K562 (cell line): ENCODE results near the gene COL4A2. TPM values are rescaled to one million over a fixed set of nuclear protein-coding genes. Genes with fewer than 3 reads are reported as not detected.

ENCODE experiments used
- CREM ChIP-seq: IDR thresholded peaks from 2 replicates; pipeline ENCODE4 v1.6.1; 2014; ENCODE audit warnings: antibody characterized with exemption, low read depth
- DNMT1 ChIP-seq: fragments of 450-650 bp; IDR thresholded peaks from 2 replicates; pipeline ENCODE4 v1.6.1; 2016; ENCODE audit warnings: antibody characterized with exemption, mild to moderate bottlenecking
- HLTF ChIP-seq: fragments of 450-650 bp; IDR thresholded peaks from 2 replicates; pipeline ENCODE4 v1.6.1; 2016
- HNRNPL ChIP-seq: fragments of 200-400 bp; formaldehyde crosslinking; IDR thresholded peaks from 2 replicates; pipeline ENCODE4 v1.6.1; 2017; ENCODE audit warnings: low read depth, mild to moderate bottlenecking, low read length
- MAFK ChIP-seq: IDR thresholded peaks from 2 replicates; pipeline ENCODE4 v1.6.1; 2011; ENCODE audit warnings: low read length, improper control_type of control experiment
- NUFIP1 ChIP-seq: fragments of 450-650 bp; IDR thresholded peaks from 2 replicates; pipeline ENCODE4 v1.6.1; 2018; ENCODE audit not compliant: partially characterized antibody
- PML ChIP-seq: IDR thresholded peaks from 2 replicates; pipeline ENCODE4 v1.6.1; 2012; ENCODE audit warnings: low read length, inconsistent platforms
- SMAD1 ChIP-seq: fragments of 150-350 bp; IDR thresholded peaks from 2 replicates; pipeline ENCODE4 v1.6.1; 2014; ENCODE audit warnings: low read length, low read depth; ENCODE audit not compliant: partially characterized antibody
- ZBTB17 ChIP-seq: fragments of 450-650 bp; formaldehyde crosslinking; IDR thresholded peaks from 2 replicates; pipeline ENCODE4 v1.4.0; 2020; ENCODE audit warnings: mild to moderate bottlenecking
- ZNF239 ChIP-seq: fragments of 250-450 bp; sonication (Bioruptor Pico); IDR thresholded peaks from 2 replicates; pipeline ENCODE4 v1.4.0; 2020; ENCODE audit warnings: mild to moderate bottlenecking
- polyA plus RNA-seq, 8 experiments: library from polyadenylated mRNA; depleted of rRNA in 4 of 8; stranded (reverse) in 5 of 8; unstranded in 3 of 8; fragments of >200 nt; fragmentation: Nextera tagmentation in 2 of 8; fragmentation: Illumina TruSeq in 1 of 8; extraction: Ambion mirVana in 2 of 8; extraction: Trizol in 1 of 8; gene quantifications; 2 replicates each; pipeline versions ENCODE4 v1.2.1 to v1.2.3, GENCODE V29; 2011 to 2014; ENCODE audit warnings: inconsistent platforms in 1 of 8, missing spikeins in 1 of 8
- total RNA-seq, 7 experiments: library from RNA; depleted of rRNA in 6 of 7; stranded (reverse); fragments of >200 nt in 6 of 7; fragmentation: Illumina TruSeq in 2 of 7; extraction: Trizol in 2 of 7; gene quantifications; 2 replicates each; pipeline versions ENCODE4 v1.2.1 to v1.2.3, GENCODE V29; 2011 to 2021; ENCODE audit warnings: low replicate concordance in 1 of 7
- TF ChIP-seq, protein P1 (sequence below), 2 experiments: fragments of 150-350 bp in 1 of 2; IDR thresholded peaks; 2 replicates each; pipeline ENCODE4 v1.6.1; 2012 to 2016; ENCODE audit warnings: low read depth in 2 of 2, low read length in 2 of 2, mild to moderate bottlenecking in 1 of 2, moderate library complexity in 1 of 2
- TF ChIP-seq, protein P2 (sequence below): sonication (generic); formaldehyde crosslinking; IDR thresholded peaks from 2 replicates; pipeline ENCODE4 v1.8.1; 2022; ENCODE audit warnings: missing genetic modification reagents
- TF ChIP-seq, protein P3 (sequence below): sonication (generic); formaldehyde crosslinking; IDR thresholded peaks from 2 replicates; pipeline ENCODE4 v1.9.0; 2022; ENCODE audit warnings: mild to moderate bottlenecking, missing genetic modification reagents

The COL4A2 gene
- total and polyA plus RNA-seq, 9 of the 15 experiments (the other 6 are each of a cell fraction or from before 2014, with no cell fraction given), result 0.13 to 15.2 (median 8.1) TPM

DNA sequence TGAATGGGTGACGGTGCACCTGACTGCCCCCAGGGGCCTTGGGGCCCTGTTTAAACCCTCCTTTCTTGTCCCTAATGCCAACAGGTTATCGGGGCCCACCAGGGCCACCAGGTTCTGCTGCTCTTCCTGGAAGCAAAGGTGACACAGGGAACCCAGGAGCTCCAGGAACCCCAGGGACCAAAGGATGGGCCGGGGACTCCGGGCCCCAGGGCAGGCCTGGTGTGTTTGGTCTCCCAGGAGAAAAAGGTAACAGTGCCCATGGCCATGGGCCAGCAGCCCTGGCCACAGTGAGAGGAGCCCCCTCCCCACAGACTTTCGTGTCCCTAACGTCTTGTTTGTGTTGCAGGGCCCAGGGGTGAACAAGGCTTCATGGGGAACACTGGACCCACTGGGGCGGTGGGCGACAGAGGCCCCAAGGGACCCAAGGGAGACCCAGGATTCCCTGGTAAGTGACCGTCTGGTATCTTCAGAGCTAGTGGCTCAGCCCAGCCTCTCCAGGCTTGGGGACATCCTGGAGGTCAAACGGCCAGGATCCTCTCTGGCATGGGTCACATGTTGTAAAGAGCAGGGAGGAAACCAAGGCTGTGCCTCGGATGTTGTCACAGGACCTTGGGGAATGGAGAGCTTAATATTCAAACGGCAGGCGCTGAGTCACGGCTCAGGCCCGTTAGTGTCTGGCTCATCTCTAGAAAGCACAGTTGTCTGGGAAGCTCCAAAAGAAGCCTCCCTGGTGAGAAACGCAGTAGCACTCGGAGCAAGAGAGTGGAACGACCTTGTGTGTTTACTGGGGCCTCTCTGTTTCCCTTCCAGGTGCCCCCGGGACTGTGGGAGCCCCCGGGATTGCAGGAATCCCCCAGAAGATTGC is 196.2 kb downstream of the COL4A2 start (continued):
- TF ChIP-seq SMAD1 (no peak), DNMT1 (no peak), ZBTB17 (CRISPR knock-in tag) (no peak), HLTF (no peak), CREM (no peak), MAFK (0 out of 2 replicates have a peak, but pooled peaks have one; percentile 35), PML (no peak), ZNF239 (no peak), HNRNPL (no peak), NUFIP1 (no peak)
- TF ChIP-seq, protein P1, sequence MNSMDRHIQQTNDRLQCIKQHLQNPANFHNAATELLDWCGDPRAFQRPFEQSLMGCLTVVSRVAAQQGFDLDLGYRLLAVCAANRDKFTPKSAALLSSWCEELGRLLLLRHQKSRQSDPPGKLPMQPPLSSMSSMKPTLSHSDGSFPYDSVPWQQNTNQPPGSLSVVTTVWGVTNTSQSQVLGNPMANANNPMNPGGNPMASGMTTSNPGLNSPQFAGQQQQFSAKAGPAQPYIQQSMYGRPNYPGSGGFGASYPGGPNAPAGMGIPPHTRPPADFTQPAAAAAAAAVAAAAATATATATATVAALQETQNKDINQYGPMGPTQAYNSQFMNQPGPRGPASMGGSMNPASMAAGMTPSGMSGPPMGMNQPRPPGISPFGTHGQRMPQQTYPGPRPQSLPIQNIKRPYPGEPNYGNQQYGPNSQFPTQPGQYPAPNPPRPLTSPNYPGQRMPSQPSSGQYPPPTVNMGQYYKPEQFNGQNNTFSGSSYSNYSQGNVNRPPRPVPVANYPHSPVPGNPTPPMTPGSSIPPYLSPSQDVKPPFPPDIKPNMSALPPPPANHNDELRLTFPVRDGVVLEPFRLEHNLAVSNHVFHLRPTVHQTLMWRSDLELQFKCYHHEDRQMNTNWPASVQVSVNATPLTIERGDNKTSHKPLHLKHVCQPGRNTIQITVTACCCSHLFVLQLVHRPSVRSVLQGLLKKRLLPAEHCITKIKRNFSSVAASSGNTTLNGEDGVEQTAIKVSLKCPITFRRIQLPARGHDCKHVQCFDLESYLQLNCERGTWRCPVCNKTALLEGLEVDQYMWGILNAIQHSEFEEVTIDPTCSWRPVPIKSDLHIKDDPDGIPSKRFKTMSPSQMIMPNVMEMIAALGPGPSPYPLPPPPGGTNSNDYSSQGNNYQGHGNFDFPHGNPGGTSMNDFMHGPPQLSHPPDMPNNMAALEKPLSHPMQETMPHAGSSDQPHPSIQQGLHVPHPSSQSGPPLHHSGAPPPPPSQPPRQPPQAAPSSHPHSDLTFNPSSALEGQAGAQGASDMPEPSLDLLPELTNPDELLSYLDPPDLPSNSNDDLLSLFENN (IDR thresholded peaks at IDR 0.05; ENCODE audit: low read depth in 2 of 2, low read length in 2 of 2), result no peak
- TF ChIP-seq, protein P2, sequence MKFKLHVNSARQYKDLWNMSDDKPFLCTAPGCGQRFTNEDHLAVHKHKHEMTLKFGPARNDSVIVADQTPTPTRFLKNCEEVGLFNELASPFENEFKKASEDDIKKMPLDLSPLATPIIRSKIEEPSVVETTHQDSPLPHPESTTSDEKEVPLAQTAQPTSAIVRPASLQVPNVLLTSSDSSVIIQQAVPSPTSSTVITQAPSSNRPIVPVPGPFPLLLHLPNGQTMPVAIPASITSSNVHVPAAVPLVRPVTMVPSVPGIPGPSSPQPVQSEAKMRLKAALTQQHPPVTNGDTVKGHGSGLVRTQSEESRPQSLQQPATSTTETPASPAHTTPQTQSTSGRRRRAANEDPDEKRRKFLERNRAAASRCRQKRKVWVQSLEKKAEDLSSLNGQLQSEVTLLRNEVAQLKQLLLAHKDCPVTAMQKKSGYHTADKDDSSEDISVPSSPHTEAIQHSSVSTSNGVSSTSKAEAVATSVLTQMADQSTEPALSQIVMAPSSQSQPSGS (CRISPR knock-in tag), result no peak
- TF ChIP-seq, protein P3, sequence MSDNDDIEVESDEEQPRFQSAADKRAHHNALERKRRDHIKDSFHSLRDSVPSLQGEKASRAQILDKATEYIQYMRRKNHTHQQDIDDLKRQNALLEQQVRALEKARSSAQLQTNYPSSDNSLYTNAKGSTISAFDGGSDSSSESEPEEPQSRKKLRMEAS (CRISPR knock-in tag), result no peak
